WERI-Rb-1 (cell line): ENCODE measurements around the gene PRR14L.
"Not testable (repeated sequence)": the region's sequence is repeated elsewhere in the genome, so short reads cannot be mapped to it uniquely, and the experiment has no call there.

ENCODE experiments used
- DNase-seq: peaks from one replicate; pipeline ENCODE4 v3.0.0-alpha.2; 2020
- H3K27ac ChIP-seq: fragments of 250-450 bp; sonication (Bioruptor Pico); 2 replicates; pipeline ENCODE4 v1.5.1; 2020; ENCODE audit warnings: mild to moderate bottlenecking, moderate library complexity
- H3K27me3 ChIP-seq: fragments of 250-450 bp; sonication (Bioruptor Pico); 2 replicates; pipeline ENCODE4 v1.5.1; 2021; ENCODE audit warnings: mild to moderate bottlenecking, low read depth, moderate library complexity; ENCODE audit not compliant: insufficient read depth, severe bottlenecking
- H3K36me3 ChIP-seq: fragments of 250-450 bp; sonication (Bioruptor Pico); 2 replicates; pipeline ENCODE4 v1.5.1; 2020; ENCODE audit warnings: mild to moderate bottlenecking, moderate library complexity
- H3K4me3 ChIP-seq: 2 replicates; pipeline ENCODE4 v1.5.1; 2011; ENCODE audit warnings: low read depth, mild to moderate bottlenecking, control low read depth, low read length
- H3K9me3 ChIP-seq: fragments of 250-450 bp; sonication (Bioruptor Pico); 2 replicates; pipeline ENCODE4 v1.5.1; 2021; ENCODE audit warnings: mild to moderate bottlenecking, moderate library complexity; ENCODE audit not compliant: severe bottlenecking
- TF ChIP-seq, protein P1 (sequence below): IDR thresholded peaks from 2 replicates; pipeline ENCODE4 v1.5.1; 2011; ENCODE audit warnings: low read depth, mild to moderate bottlenecking, control low read depth, inconsistent platforms, low read length

The PRR14L gene

GRCh38 chr22:31749636-31750364, at the start of gene PRR14L:
PRR14L (minus strand) TSS chr22:31750132; CDS start chr22:31738860, 11,272 bp downstream.
- no peaks in the 10 kb centered on the region for H3K27me3 ChIP-seq
- TF ChIP-seq, protein P1, sequence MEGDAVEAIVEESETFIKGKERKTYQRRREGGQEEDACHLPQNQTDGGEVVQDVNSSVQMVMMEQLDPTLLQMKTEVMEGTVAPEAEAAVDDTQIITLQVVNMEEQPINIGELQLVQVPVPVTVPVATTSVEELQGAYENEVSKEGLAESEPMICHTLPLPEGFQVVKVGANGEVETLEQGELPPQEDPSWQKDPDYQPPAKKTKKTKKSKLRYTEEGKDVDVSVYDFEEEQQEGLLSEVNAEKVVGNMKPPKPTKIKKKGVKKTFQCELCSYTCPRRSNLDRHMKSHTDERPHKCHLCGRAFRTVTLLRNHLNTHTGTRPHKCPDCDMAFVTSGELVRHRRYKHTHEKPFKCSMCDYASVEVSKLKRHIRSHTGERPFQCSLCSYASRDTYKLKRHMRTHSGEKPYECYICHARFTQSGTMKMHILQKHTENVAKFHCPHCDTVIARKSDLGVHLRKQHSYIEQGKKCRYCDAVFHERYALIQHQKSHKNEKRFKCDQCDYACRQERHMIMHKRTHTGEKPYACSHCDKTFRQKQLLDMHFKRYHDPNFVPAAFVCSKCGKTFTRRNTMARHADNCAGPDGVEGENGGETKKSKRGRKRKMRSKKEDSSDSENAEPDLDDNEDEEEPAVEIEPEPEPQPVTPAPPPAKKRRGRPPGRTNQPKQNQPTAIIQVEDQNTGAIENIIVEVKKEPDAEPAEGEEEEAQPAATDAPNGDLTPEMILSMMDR = peak; percentile 1; the same call in 1 of the 2 replicates
- H3K4me3 ChIP-seq = peak within 1 kb of the TSS; percentile 98
- peak within 1 kb of the TSS; percentile 89 for H3K27ac ChIP-seq
- peaks cover 10% of the 10 kb centered on the region for H3K36me3 ChIP-seq
- peak; percentile 98 for DNase-seq
- H3K9me3 ChIP-seq = no peaks in the 10 kb centered on the region

DNA sequence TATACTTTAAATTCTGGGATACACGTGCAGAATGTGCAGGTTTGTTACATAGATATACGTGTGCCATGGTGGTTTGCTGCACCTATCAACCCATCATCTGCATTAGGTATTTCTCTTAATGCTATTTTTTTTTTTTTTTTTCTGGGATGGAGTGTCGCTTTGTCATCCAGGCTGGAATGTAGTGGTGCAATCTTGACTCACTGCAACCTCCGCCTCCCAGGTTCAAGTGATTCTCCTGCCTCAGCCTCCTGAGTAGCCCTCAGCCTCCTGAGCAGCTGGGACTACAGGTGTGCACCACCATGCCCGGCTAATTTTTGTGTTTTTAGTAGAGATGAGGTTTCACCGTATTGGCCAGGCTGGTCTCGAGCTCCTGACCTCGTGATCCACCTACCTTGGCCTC, 49.4 kb upstream of the PRR14L start:
- not testable (repeated sequence) for H3K27ac ChIP-seq, H3K27me3 ChIP-seq, DNase-seq, H3K4me3 ChIP-seq, H3K9me3 ChIP-seq
- H3K36me3 ChIP-seq = peaks cover 46% of the 10 kb centered on the region

DNA sequence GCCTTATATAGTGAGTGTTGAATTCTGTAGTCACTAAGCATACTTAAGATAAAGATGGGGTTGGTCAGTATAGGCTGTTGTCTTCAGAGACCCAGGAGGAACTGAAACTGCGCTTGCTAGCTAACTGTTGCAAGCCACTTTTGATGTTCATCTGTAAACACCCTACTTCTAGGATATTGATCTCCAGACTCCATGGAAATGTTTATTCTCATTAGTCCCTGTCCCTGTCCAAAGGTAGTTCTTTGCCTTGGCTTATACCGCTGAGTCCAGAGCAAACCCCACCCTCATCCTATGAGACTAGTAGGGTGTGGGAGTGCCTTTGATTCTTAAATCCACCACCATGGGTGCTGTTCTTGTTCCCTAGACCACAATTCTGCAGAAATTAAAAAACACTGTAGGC, 40.3 kb upstream of the PRR14L start:
- no peak overlapping the region for H3K27ac ChIP-seq
- H3K9me3 ChIP-seq = no peaks in the 10 kb centered on the region
- peaks cover 10% of the 10 kb centered on the region for H3K36me3 ChIP-seq
- TF ChIP-seq, protein P1 = no peak
- no peak overlapping the region for H3K4me3 ChIP-seq
- DNase-seq = no peak
- H3K27me3 ChIP-seq = no peaks in the 10 kb centered on the region

DNA sequence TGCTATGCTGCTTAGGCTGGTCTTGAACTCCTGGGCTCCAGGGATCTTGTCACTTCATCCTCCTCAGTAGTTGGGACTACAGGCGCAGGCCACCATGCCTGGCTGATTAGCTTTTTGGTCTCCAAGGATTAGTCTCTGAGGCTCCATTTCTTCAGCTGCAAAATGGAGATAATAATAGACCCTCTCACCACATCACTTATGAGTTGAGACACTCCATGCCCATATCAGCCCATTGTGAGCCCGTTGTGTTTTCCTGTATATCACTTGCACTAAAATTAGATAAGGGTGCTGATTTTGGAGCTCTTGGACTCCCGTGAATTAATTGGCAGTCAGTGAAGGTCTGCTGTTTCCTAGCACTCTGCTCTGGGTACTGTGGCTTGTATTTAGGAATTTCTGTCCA, 39.9 kb upstream of the PRR14L start:
- peaks cover 13% of the 10 kb centered on the region for H3K36me3 ChIP-seq
- H3K27ac ChIP-seq = no peak overlapping the region
- DNase-seq = no peak
- no peaks in the 10 kb centered on the region for H3K9me3 ChIP-seq
- TF ChIP-seq, protein P1 = no peak
- H3K4me3 ChIP-seq = no peak overlapping the region
- no peaks in the 10 kb centered on the region for H3K27me3 ChIP-seq

GRCh38 chr22:31776231-31776630, 26.3 kb upstream of the PRR14L start:
- Histone ChIP-seq H3K27me3 (no peaks in the 10 kb centered on the region), H3K4me3 (no peak overlapping the region), H3K36me3 (peaks cover 29% of the 10 kb centered on the region), H3K27ac (no peak overlapping the region), H3K9me3 (no peaks in the 10 kb centered on the region)
- no peak for DNase-seq
- TF ChIP-seq, protein P1 = no peak

DNA sequence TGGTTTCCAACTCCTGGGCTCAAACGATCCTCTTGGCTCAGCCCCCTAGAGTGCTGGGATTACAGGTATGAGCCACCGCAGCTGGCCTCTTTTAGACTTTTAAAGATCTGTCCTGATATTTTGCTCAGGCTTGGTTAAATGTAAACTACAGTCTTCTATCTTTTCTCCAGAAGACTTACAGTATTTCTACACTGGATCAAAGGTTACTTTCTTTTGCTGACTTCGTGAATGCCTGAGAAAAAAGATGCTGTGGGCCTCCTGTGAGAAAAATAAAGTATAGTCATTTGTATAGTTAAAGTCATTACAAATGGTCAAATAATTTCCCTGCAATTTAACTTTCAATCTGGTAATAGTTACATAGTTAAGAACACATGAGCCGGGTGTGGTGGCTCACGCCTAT, 23.5 kb upstream of the PRR14L start:
- Histone ChIP-seq H3K27ac (no peak overlapping the region), H3K36me3 (peaks cover 22% of the 10 kb centered on the region), H3K9me3 (no peaks in the 10 kb centered on the region), H3K4me3 (no peak overlapping the region), H3K27me3 (no peaks in the 10 kb centered on the region)
- no peak for DNase-seq
- TF ChIP-seq, protein P1 = no peak
